Activated naive CD4-positive, alpha-beta T cell treated with Interleukin-2 at 50 U/mL for 16 hours (primary cell): ENCODE measurements around the gene FAIM2.
"Not testable (repeated sequence)": the region's sequence is repeated elsewhere in the genome, so short reads cannot be mapped to it uniquely, and the experiment has no call there.

Source experiments
- DNase-seq: peaks from one replicate; pipeline ENCODE4 v3.0.0-alpha.2; 2020

FAIM2 gene

GRCh38 chr12:49892732-49893317, 10.9 kb downstream of the FAIM2 start:
- DNase-seq = no peak

DNA sequence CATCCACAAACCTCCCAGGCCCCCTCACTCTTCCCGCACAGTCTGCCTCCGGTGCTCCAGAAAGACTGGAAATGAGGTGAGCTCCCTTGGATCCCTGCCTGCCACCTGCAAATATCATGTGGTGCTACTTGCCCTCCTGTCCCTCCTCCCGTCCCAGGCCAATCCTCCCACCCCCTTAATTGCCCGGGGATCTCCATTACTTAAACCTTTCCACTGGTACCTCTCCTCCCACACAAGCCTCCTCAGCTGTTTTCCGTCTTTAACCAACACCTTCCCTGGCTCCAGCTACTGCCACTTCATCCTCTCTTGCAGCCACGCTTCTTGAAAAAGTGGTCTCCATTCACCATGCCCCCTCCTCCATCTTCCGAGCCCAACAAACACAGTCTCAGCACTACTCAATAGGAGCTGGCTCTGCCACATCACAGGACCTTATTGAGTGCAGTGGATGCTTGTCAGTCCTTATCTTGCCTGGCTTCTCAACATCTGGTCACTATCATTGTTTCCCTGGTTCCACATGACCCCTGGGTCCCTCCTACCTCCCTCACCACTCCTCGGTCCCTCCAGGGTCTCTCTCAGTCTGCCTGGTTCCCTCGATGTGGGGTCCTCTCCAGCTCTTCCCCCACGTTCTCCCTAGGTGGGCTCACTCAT, 11.5 kb downstream of the FAIM2 start:
- no peak for DNase-seq

DNA sequence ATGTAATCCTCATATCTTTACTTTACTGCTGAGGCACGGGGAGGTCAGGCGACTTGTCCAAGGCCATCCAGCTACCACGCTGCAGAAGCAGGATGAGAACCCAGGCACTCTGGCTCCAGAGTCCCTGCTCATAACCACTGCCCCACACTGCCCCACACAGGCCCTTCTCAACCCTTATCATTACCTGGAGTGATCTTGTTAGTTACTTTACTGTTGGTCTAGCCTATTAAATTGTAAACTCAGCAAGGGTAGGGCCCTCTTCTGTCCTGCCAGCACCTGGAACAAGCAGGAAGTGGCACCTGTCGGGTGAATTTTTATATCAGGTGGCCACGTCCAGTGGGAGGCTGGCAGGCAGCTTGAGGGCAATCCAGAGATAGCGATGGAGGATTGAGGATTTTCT, 12.2 kb downstream of the FAIM2 start:
- DNase-seq = no peak

GRCh38 chr12:49891012-49891411, 12.7 kb downstream of the FAIM2 start:
- DNase-seq = no peak

GRCh38 chr12:49890096-49890461, 13.6 kb downstream of the FAIM2 start:
- DNase-seq = no peak

DNA sequence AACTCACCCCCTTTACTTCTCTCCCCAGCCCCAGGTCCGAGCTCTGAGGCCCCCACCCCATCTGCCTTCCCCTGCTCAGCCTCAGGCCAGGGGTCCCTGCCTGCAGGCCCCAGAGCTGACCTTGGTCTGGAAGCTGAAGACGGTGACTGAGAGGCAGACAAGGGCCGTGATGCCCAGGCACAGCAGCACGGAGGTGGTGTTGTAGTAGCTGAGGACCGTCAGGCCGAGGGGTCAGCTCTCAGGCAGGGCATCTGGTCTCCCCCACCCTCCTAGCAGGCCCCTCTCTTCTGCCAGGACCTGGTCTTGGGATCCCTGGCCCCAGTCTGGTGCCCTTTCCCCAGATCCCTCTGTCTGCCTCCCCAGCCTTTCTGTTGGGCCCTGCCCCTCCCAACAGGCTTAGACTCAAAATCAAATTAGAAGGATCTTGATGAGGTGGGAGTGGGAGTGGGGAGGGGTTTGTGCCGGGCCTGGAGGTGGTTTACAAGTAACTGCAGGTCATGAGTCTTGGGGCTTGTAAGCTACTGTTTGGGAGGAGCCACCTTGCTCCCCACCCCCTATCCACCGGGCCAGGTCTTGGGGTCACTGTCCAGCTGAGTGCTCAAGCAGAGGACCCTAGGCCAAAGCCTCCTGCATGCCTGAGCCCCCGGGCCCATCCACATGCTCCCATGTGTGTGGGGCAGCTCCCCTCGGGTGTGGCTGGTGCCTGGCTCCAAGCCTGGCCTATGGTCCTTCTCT, 14.2 kb downstream of the FAIM2 start:
- no peak for DNase-seq

DNA sequence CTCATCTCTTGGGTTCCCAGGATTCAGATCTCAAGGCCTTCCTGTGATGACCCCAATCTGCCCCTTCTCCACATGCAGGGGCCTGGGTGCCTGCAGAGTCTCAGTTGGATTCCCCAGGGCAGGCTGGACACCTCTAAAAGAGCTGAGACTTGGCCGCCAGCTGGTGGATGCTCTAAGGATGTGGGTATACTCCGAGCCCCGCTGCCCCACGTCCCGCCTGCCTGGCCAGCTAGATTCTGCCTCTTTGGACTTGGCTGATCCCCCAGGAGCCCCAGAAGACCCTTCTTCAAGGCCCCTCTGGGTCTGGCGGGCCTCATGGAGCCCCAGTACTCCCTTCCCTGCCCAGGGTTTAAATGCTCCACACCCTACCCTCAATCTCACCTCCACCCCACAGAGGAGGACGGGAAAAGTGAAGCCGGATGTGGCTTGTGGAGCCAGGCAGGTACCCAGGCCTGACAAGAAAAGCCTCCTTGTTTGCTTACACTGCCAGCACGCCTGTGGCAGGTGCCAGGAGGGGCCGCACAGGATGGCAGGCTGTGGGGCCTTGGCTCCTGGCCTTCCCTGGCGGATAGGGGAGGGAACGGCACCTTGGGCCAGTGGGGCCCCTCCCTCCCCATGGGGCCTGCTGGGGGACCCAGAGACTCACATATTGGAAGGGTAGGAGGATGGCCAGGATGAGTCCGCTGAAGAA, 15.1 kb downstream of the FAIM2 start:
- no peak for DNase-seq

DNA sequence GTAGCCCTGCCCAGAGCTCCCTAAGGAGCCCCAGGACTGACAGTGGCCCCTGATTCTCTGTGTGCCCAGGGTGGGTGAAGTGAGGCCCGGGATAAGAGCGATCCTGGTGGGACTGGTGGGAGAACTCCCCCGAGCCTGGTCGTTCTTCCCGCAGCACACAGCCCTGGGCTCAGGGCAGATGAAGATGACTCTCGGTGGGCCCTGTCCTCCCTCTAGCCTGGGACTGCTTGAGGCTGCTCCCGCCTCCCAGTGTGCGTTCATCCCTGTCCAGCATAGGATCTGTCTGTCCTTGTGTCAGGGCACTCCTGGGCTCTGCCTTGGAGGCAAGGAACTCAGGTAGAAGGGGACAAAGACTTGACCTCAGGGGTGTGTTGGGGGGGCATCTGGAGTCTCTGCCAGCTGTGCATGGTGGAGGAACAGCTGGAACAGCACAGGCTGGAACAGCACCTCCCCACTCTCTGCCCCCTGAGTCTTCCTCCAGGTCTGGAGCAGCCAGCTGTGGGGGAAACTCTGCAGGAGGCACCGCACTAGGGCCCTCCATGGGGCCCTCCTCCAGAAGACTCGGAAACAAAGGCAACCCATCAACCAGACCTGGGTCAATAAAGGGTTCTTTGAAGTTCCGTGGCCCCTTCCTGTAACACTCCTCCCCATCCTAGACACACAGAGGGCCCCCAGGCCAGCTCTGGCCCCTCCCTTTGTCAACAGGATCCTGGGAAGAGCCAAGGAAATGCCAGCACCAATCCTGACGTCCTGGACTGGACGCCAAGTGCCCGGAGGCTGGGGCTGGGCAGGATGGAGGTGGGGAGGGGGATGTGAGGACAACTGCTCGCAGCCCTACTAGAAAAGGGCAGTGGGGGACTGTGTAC, 15.9 kb downstream of the FAIM2 start:
- DNase-seq = no peak

- DNase-seq = no peak
These were observed 16.6 kb downstream of the FAIM2 start for GRCh38 chr12:49887091-49887490.

GRCh38 chr12:49885663-49886461, 17.8 kb downstream of the FAIM2 start:
- no peak for DNase-seq

GRCh38 chr12:49885118-49885517, 18.6 kb downstream of the FAIM2 start:
- DNase-seq = no peak

DNA sequence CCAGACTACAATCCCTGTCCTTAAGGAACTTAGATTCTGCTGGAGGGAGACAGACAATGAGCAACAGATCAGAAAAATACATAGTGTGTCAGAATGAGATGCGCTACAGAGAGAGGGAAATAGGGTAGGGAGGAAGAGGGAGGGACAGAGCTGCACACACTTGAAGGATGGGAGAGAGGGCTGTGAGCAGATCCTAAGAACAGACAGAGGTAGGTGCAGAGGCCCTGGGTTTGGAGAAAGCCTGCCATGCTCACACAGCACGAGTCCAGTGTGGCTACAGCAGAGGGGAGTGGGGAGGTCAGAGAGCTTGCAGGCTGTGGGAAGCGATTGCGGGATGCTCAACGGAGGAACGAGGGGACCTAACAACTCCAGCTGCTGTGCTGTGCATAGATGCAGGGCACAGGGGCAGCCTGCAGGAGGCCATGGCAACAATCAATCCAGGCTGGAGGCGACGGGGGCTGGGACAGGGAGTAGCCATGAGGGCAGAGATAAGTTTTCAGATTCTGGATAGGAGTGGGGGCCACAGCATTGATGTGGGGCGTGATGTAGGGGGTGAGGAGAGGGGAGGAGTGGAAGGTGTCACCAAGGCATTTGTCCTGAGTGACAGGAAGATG, 20.7 kb downstream of the FAIM2 start:
- no peak for DNase-seq

DNA sequence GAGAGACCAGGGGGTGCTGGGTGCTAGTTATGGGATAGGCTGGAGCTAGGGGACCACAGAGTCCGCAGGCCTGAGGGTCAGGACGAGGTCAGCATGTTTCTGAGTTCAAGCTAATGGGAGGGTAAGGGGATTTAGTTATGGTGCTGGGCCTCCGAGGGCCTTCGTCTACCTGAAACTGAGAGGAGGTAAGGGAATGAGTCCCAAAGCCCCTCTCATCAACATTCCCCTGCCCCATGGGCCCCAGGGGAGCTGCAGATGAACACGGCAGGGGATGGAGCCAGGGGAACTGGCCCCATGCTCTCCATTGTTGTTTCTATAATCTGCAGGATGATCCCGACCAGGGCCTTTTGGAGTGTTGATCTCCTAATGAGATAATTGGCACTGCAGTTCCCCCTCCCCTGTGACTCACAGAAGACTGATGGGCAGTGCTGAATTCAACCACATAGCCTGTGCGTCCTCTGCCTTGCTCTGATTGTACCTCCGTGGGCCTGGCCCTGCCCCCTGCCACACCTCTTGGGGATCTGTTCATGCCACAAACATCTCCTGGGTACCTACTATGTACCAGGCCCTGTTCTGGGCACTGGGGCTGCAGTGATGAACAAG, 21.4 kb downstream of the FAIM2 start:
- DNase-seq = no peak

DNA sequence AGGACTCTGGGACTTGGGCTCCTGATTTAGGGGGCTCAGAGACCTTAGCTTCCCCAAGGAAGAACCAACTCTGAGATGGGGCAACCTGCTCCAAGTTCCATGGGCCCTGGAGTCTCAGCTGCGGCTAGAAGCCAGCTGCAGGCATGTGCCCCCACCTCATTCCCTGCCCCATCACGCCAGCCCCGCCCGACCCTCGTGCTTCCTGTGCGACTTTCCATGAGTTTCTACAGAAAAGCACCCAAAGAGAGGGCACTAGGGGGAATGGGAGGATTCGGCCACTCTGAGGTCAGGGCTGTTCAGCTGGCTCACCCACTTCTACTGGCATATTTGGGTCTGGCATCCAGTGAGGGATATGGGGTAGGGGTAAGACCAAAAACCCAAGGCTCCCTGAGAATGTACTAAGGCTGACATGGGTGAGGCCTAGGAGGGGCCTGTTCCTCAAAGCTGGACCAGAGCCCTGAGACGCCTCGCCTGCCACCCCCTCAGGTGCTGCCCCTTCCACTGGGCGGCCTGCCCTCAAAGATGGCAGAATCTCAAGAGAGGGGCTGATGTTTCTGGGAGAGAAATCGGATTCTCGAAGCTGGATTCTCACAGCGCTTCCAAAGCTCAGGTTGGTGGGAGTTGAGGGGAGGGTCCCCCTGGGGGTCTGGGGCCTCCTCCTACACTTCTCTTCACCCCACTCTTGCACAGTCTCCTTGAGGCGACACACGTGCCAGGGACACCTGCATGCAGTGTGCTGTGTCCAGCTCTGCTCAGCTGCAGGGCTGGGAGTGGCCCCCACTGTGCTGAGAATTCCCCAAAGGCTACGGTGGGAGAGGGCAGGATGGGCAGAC, 22.1 kb downstream of the FAIM2 start:
- DNase-seq = no peak

- DNase-seq = no peak
These were observed 22.8 kb downstream of the FAIM2 start for GRCh38 chr12:49880756-49881414.

DNA sequence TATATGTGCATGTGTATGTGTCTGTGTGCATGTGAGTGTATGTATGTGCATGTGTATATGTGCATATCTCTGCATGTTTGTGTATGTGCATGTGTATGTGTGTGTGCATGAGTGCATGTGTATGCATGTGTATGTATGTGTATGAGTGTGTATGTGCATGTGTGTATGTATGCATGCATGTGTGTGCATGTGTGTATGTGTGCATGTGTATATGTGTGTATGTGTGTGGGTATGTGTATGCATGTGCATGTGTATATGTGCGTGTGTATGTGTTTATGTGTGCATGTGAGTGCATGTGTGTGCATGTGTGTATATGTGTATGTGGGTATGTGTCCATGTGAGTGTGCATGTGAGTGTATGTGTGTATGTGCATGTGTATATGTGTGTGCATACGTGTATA, 24.6 kb downstream of the FAIM2 start:
- not testable (repeated sequence) for DNase-seq

DNA sequence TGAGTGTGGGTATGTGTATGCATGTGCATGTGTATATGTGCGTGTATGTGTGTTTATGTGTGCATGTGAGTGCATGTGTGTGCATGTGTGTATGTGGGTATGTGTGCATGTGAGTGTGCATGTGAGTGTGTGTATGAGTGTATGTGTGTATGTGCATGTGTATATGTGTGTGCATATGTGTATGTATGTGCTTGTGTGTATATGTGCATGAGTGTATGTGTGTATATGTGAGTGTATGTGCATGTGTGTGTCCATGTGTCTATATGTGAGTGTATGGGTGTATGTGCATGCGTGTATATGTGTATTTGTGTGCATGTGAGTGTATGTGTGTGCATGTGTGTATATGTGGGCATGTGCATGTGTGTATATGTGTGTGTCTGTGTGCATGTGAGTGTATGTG, 25.7 kb downstream of the FAIM2 start:
- no peak for DNase-seq

DNA sequence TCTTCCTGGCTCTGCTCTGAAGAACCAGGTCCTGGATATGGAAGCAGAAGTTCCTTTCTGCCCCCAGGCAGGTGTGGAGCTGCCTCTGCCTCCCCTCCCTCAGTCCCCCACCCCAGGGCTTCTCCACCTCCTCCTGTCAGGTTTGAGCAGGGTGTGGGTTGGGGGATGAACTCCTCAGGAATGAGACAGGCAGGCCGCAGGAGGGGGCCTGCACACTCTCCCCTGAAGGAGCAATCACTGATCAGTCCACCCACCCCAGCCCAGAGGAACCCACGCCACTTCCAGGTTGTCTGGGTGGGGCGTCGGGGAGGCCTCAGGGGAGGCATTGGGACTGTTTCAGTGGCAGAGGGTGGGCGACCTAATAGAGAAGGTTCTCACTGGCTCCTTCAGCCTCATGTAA, 26.6 kb downstream of the FAIM2 start:
- DNase-seq = no peak

DNA sequence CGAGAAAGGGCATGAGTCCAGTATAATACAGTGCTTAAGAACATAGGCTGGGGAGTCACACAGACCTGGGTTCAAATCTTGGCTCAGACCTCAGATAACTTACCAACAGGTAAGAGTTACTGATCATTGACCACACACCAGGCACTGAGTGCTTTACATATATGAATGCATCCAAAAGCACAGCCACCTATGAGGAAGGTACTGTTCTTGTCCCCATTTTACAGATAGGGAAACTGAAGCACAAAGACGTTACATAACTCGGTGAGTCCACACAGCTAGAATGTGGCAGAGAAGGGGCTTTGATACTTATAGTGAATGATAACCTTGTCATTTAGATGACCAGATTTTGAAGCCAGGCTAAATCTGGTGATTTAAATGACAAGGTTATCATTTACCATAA, 27.6 kb downstream of the FAIM2 start:
- DNase-seq = no peak
